Endodermal cell (in vitro differentiated cells): Measurements from ENCODE around the gene GTF2A1L. TPM values are rescaled to one million over a fixed set of nuclear protein-coding genes. Genes with fewer than 3 reads are reported as not detected.
"Not testable (repeated sequence)": the region's sequence is repeated elsewhere in the genome, so short reads cannot be mapped to it uniquely, and the experiment has no call there.

Experiments
- DNase-seq: peaks from one replicate; pipeline ENCODE4 v3.0.0-alpha.2; 2017
- H3K27ac ChIP-seq: 2 replicates; pipeline ENCODE4 v1.5.1; 2013; ENCODE audit warnings: mild to moderate bottlenecking, low read depth, low read length, moderate library complexity
- H3K27me3 ChIP-seq: 2 replicates; pipeline ENCODE4 v1.6.1; 2013; ENCODE audit warnings: mild to moderate bottlenecking, low read length, moderate library complexity; ENCODE audit not compliant: insufficient read depth, control insufficient read depth, poor library complexity, severe bottlenecking
- H3K36me3 ChIP-seq: 2 replicates; pipeline ENCODE4 v1.7.0; 2013; ENCODE audit warnings: mild to moderate bottlenecking, low read length, moderate library complexity; ENCODE audit not compliant: control insufficient read depth, insufficient read depth
- H3K4me1 ChIP-seq: one replicate; pipeline ENCODE4 v1.7.0; 2013; ENCODE audit warnings: low read length; ENCODE audit not compliant: control insufficient read depth, insufficient read depth
- H3K4me3 ChIP-seq: 2 replicates; pipeline ENCODE4 v1.5.1; 2013; ENCODE audit warnings: mild to moderate bottlenecking, low read length, moderate library complexity
- H3K9ac ChIP-seq: 2 replicates; pipeline ENCODE4 v1.6.1; 2013; ENCODE audit warnings: mild to moderate bottlenecking, low read length, moderate library complexity; ENCODE audit not compliant: poor library complexity, severe bottlenecking; ENCODE audit errors: extremely low read depth
- H3K9me3 ChIP-seq: 2 replicates; pipeline ENCODE4 v1.6.1; 2013; ENCODE audit warnings: mild to moderate bottlenecking, low read length, moderate library complexity; ENCODE audit not compliant: control insufficient read depth
- H3K27ac Mint-ChIP-seq: 2 replicates; pipeline ENCODE4 v1.8.0; 2020; ENCODE audit warnings: mixed read lengths
- H3K27me3 Mint-ChIP-seq: 2 replicates; pipeline ENCODE4 v1.8.0; 2021; ENCODE audit warnings: mild to moderate bottlenecking, mixed read lengths; ENCODE audit not compliant: insufficient read depth
- H3K36me3 Mint-ChIP-seq: 2 replicates; pipeline ENCODE4 v1.8.0; 2020; ENCODE audit warnings: low read depth, mixed read lengths
- H3K4me1 Mint-ChIP-seq: 2 replicates; pipeline ENCODE4 v1.8.0; 2020; ENCODE audit warnings: mixed read lengths
- H3K4me3 Mint-ChIP-seq: 2 replicates; pipeline ENCODE4 v1.8.0; 2020; ENCODE audit warnings: mild to moderate bottlenecking, moderate library complexity, mixed read lengths
- H3K9me3 Mint-ChIP-seq: 2 replicates; pipeline ENCODE4 v1.8.0; 2020; ENCODE audit warnings: mild to moderate bottlenecking, mixed read lengths
- CTCF ChIP-seq: fragments of 200-600 bp; sonication (generic); conservative IDR thresholded peaks from 2 replicates; pipeline ENCODE4 v1.5.0; 2021; ENCODE audit warnings: antibody characterized with exemption, mild to moderate bottlenecking
- WGBS, 2 experiments: methylation state at CpG; one replicate each; pipeline versions ENCODE4 v1.1.5 to v1.1.7; 2013; ENCODE audit warnings: missing lambda C conversion rate in 2 of 2, mixed read lengths in 1 of 2; ENCODE audit not compliant: insufficient coverage in 1 of 2, insufficient read length in 1 of 2; 5-methylcytosine and 5-hydroxymethylcytosine counted together
- total RNA-seq, 2 donors: library from RNA; stranded (reverse); fragmentation: NEBNext Ultra II Directional in 1 of 2; extraction: Animal tissue kit (Norgen Biotek cat#: 25700) in 1 of 2; gene quantifications; 2 replicates in 1 of 2; 3 replicates in 1 of 2; pipeline ENCODE4 v1.2.1, GENCODE V29; 2021

The GTF2A1L gene
- total RNA-seq, 2 donors from 2014 or later: not detected

- Mint-ChIP-seq H3K4me3 (no peak overlapping the region), H3K9me3 (no peaks in the 10 kb centered on the region), H3K27me3 (no peaks in the 10 kb centered on the region), H3K27ac (no peak overlapping the region), H3K36me3 (no peaks in the 10 kb centered on the region), H3K4me1 (peaks cover 24% of the 10 kb centered on the region)
- H3K27ac ChIP-seq: no peak overlapping the region
- H3K27me3 ChIP-seq: no peaks in the 10 kb centered on the region
- TF ChIP-seq CTCF: no peak
- H3K9me3 ChIP-seq: no peaks in the 10 kb centered on the region
- no peaks in the 10 kb centered on the region for H3K36me3 ChIP-seq
- H3K4me3 ChIP-seq: no peak overlapping the region
- no peaks in the 10 kb centered on the region for H3K4me1 ChIP-seq
- no peak overlapping the region for H3K9ac ChIP-seq
- DNase-seq: no peak
Observed at GRCh38 chr2:48695991-48696390, 78.3 kb downstream of the GTF2A1L start.

GRCh38 chr2:48696881-48697280, 79.2 kb downstream of the GTF2A1L start:
- Mint-ChIP-seq H3K4me1 (peaks cover 24% of the 10 kb centered on the region), H3K36me3 (no peaks in the 10 kb centered on the region), H3K9me3 (no peaks in the 10 kb centered on the region), H3K27ac (no peak overlapping the region), H3K27me3 (no peaks in the 10 kb centered on the region), H3K4me3 (no peak overlapping the region)
- H3K4me1 ChIP-seq: no peaks in the 10 kb centered on the region
- 81 to 100% methylated on average over 1 of the region's 1 CpG for WGBS, 2 experiments
- no peak for TF ChIP-seq CTCF
- no peaks in the 10 kb centered on the region for H3K9me3 ChIP-seq
- no peaks in the 10 kb centered on the region for H3K36me3 ChIP-seq
- no peak overlapping the region for H3K9ac ChIP-seq
- no peak overlapping the region for H3K4me3 ChIP-seq
- no peaks in the 10 kb centered on the region for H3K27me3 ChIP-seq
- no peak overlapping the region for H3K27ac ChIP-seq
- DNase-seq: no peak

- DNase-seq: no peak
- peak overlapping the region; percentile 86 for H3K27ac ChIP-seq
- H3K4me1 ChIP-seq: no peaks in the 10 kb centered on the region
- H3K4me1 Mint-ChIP-seq: peaks cover 7% of the 10 kb centered on the region
- no peak overlapping the region for H3K27ac Mint-ChIP-seq
- H3K27me3 Mint-ChIP-seq: no peaks in the 10 kb centered on the region
- no peaks in the 10 kb centered on the region for H3K36me3 ChIP-seq
- no peak overlapping the region for H3K4me3 ChIP-seq
- 81 to 92% methylated on average over 2 of the region's 2 CpGs for WGBS, 2 experiments
- no peaks in the 10 kb centered on the region for H3K9me3 Mint-ChIP-seq
- no peak overlapping the region for H3K4me3 Mint-ChIP-seq
- H3K9me3 ChIP-seq: no peaks in the 10 kb centered on the region
- H3K27me3 ChIP-seq: no peaks in the 10 kb centered on the region
- no peak overlapping the region for H3K9ac ChIP-seq
- no peak for TF ChIP-seq CTCF
- no peaks in the 10 kb centered on the region for H3K36me3 Mint-ChIP-seq
Observed at GRCh38 chr2:48699348-48699930, 81.8 kb downstream of the GTF2A1L start.

- not testable (repeated sequence) for H3K27me3 ChIP-seq, H3K4me3 Mint-ChIP-seq, H3K4me1 ChIP-seq, H3K27me3 Mint-ChIP-seq, H3K36me3 ChIP-seq, H3K27ac ChIP-seq, H3K9me3 Mint-ChIP-seq, H3K9ac ChIP-seq, H3K36me3 Mint-ChIP-seq, DNase-seq, H3K4me3 ChIP-seq, H3K27ac Mint-ChIP-seq, H3K9me3 ChIP-seq, H3K4me1 Mint-ChIP-seq
- 95 to 100% methylated on average over 5 of the region's 6 CpGs for WGBS, 2 experiments
Observed at GRCh38 chr2:48703621-48704020, 86.0 kb downstream of the GTF2A1L start.
